ENCODE data around the gene ING3.

ING3 gene

GRCh38 chr7:120949393-120949911 is 1.1 kb upstream of the ING3 start:
- H3K9me3 ChIP-seq (ENCODE audit: control insufficient read depth in 5 of 5, low read length in 5 of 5) = no peaks in the 10 kb centered on the region
- H3K4me3 ChIP-seq (ENCODE audit: low read depth in 1 of 5, low read length in 5 of 5) = peak overlapping the region; percentile 65 to 98 (median 87)
- peaks cover 7 to 20% (median 16%) of the 10 kb centered on the region in 5 donors for H3K4me1 ChIP-seq (ENCODE audit: control insufficient read depth in 5 of 5, insufficient read depth in 5 of 5, low read length in 5 of 5)
- H3K9ac ChIP-seq (ENCODE audit: low read length in 5 of 5) = peak overlapping the region in 1 of 5 donors; percentile 89
- peaks cover 0 to 4% (median 0%) of the 10 kb centered on the region in 5 donors for H3K27me3 ChIP-seq (ENCODE audit: control insufficient read depth in 5 of 5, insufficient read depth in 4 of 5, low read length in 5 of 5)
- no peak overlapping the region for H3K27ac ChIP-seq (ENCODE audit: low read depth, low read length)
- H3K36me3 ChIP-seq (ENCODE audit: control insufficient read depth in 5 of 5, insufficient read depth in 5 of 5, low read length in 5 of 5) = peaks cover 0 to 3% (median 0%) of the 10 kb centered on the region in 5 donors

GRCh38 chr7:120949998-120950538 is 509 bp upstream of the ING3 start:
- Histone ChIP-seq H3K9ac (ENCODE audit: low read length in 5 of 5) (peak overlapping the region; percentile 30 to 89 (median 60)), H3K9me3 (ENCODE audit: control insufficient read depth in 5 of 5, low read length in 5 of 5) (no peaks in the 10 kb centered on the region), H3K27ac (ENCODE audit: low read depth, low read length) (peak overlapping the region; percentile 95), H3K4me3 (ENCODE audit: low read depth in 1 of 5, low read length in 5 of 5) (peak overlapping the region; percentile 65 to 98 (median 87)), H3K36me3 (ENCODE audit: control insufficient read depth in 5 of 5, insufficient read depth in 5 of 5, low read length in 5 of 5) (peaks cover 0 to 4% (median 3%) of the 10 kb centered on the region in 5 donors), H3K27me3 (ENCODE audit: control insufficient read depth in 5 of 5, insufficient read depth in 4 of 5, low read length in 5 of 5) (peaks cover 0 to 4% (median 0%) of the 10 kb centered on the region in 5 donors), H3K4me1 (ENCODE audit: control insufficient read depth in 5 of 5, insufficient read depth in 5 of 5, low read length in 5 of 5) (peaks cover 7 to 20% (median 16%) of the 10 kb centered on the region in 5 donors)

GRCh38 chr7:120951309-120951699 is 727 bp downstream of the ING3 start:
- Histone ChIP-seq H3K9ac (ENCODE audit: low read length in 5 of 5) (peak overlapping the region; percentile 60 to 89 (median 82)), H3K9me3 (ENCODE audit: control insufficient read depth in 5 of 5, low read length in 5 of 5) (no peaks in the 10 kb centered on the region), H3K36me3 (ENCODE audit: control insufficient read depth in 5 of 5, insufficient read depth in 5 of 5, low read length in 5 of 5) (peaks cover 9 to 16% (median 13%) of the 10 kb centered on the region in 5 donors), H3K4me3 (ENCODE audit: low read depth in 1 of 5, low read length in 5 of 5) (peak overlapping the region; percentile 85 to 99 (median 94)), H3K27ac (ENCODE audit: low read depth, low read length) (peak overlapping the region; percentile 95), H3K4me1 (ENCODE audit: control insufficient read depth in 5 of 5, insufficient read depth in 5 of 5, low read length in 5 of 5) (peaks cover 7 to 20% (median 16%) of the 10 kb centered on the region in 5 donors), H3K27me3 (ENCODE audit: control insufficient read depth in 5 of 5, insufficient read depth in 4 of 5, low read length in 5 of 5) (peaks cover 0 to 3% (median 0%) of the 10 kb centered on the region in 5 donors)

GRCh38 chr7:120951826-120952225 is 1.2 kb downstream of the ING3 start:
- Histone ChIP-seq H3K9ac (ENCODE audit: low read length in 5 of 5) (peak overlapping the region; percentile 60 to 89 (median 82)), H3K36me3 (ENCODE audit: control insufficient read depth in 5 of 5, insufficient read depth in 5 of 5, low read length in 5 of 5) (peaks cover 14 to 21% (median 15%) of the 10 kb centered on the region in 5 donors), H3K27ac (ENCODE audit: low read depth, low read length) (peak overlapping the region; percentile 95), H3K27me3 (ENCODE audit: control insufficient read depth in 5 of 5, insufficient read depth in 4 of 5, low read length in 5 of 5) (peaks cover 0 to 3% (median 0%) of the 10 kb centered on the region in 5 donors), H3K4me3 (ENCODE audit: low read depth in 1 of 5, low read length in 5 of 5) (peak overlapping the region in 4 of 5 donors; percentile 85 to 99 (median 96)), H3K4me1 (ENCODE audit: control insufficient read depth in 5 of 5, insufficient read depth in 5 of 5, low read length in 5 of 5) (peaks cover 7 to 20% (median 16%) of the 10 kb centered on the region in 5 donors), H3K9me3 (ENCODE audit: control insufficient read depth in 5 of 5, low read length in 5 of 5) (no peaks in the 10 kb centered on the region)

- H3K4me3 ChIP-seq (ENCODE audit: low read depth in 1 of 5, low read length in 5 of 5) = no peak overlapping the region
- H3K27ac ChIP-seq (ENCODE audit: low read depth, low read length) = no peak overlapping the region
- H3K9ac ChIP-seq (ENCODE audit: low read length in 5 of 5) = no peak overlapping the region
- H3K9me3 ChIP-seq (ENCODE audit: control insufficient read depth in 5 of 5, low read length in 5 of 5) = no peaks in the 10 kb centered on the region
- peaks cover 0 to 3% (median 0%) of the 10 kb centered on the region in 5 donors for H3K27me3 ChIP-seq (ENCODE audit: control insufficient read depth in 5 of 5, insufficient read depth in 4 of 5, low read length in 5 of 5)
- peaks cover 5 to 12% (median 11%) of the 10 kb centered on the region in 5 donors for H3K4me1 ChIP-seq (ENCODE audit: control insufficient read depth in 5 of 5, insufficient read depth in 5 of 5, low read length in 5 of 5)
- H3K36me3 ChIP-seq (ENCODE audit: control insufficient read depth in 5 of 5, insufficient read depth in 5 of 5, low read length in 5 of 5) = peaks cover 18 to 38% (median 25%) of the 10 kb centered on the region in 5 donors
These were observed 5.1 kb downstream of the ING3 start for GRCh38 chr7:120955577-120956149.

GRCh38 chr7:120959929-120960484 is 9.4 kb downstream of the ING3 start:
- Histone ChIP-seq H3K4me1 (ENCODE audit: control insufficient read depth in 5 of 5, insufficient read depth in 5 of 5, low read length in 5 of 5) (peaks cover 0 to 11% (median 0%) of the 10 kb centered on the region in 5 donors), H3K36me3 (ENCODE audit: control insufficient read depth in 5 of 5, insufficient read depth in 5 of 5, low read length in 5 of 5) (peaks cover 20 to 40% (median 28%) of the 10 kb centered on the region in 5 donors), H3K27ac (ENCODE audit: low read depth, low read length) (no peak overlapping the region), H3K27me3 (ENCODE audit: control insufficient read depth in 5 of 5, insufficient read depth in 4 of 5, low read length in 5 of 5) (no peaks in the 10 kb centered on the region), H3K9ac (ENCODE audit: low read length in 5 of 5) (no peak overlapping the region), H3K4me3 (ENCODE audit: low read depth in 1 of 5, low read length in 5 of 5) (no peak overlapping the region), H3K9me3 (ENCODE audit: control insufficient read depth in 5 of 5, low read length in 5 of 5) (no peaks in the 10 kb centered on the region)

- H3K9me3 ChIP-seq (ENCODE audit: control insufficient read depth in 5 of 5, low read length in 5 of 5) = no peaks in the 10 kb centered on the region
- no peak overlapping the region for H3K27ac ChIP-seq (ENCODE audit: low read depth, low read length)
- H3K4me1 ChIP-seq (ENCODE audit: control insufficient read depth in 5 of 5, insufficient read depth in 5 of 5, low read length in 5 of 5) = peaks cover 0 to 11% (median 0%) of the 10 kb centered on the region in 5 donors
- H3K36me3 ChIP-seq (ENCODE audit: control insufficient read depth in 5 of 5, insufficient read depth in 5 of 5, low read length in 5 of 5) = peaks cover 14 to 39% (median 32%) of the 10 kb centered on the region in 5 donors
- H3K9ac ChIP-seq (ENCODE audit: low read length in 5 of 5) = no peak overlapping the region
- H3K4me3 ChIP-seq (ENCODE audit: low read depth in 1 of 5, low read length in 5 of 5) = no peak overlapping the region
- H3K27me3 ChIP-seq (ENCODE audit: control insufficient read depth in 5 of 5, insufficient read depth in 4 of 5, low read length in 5 of 5) = no peaks in the 10 kb centered on the region
These were observed 10.1 kb downstream of the ING3 start for GRCh38 chr7:120960714-120961113.

GRCh38 chr7:120961638-120962173 is 11.1 kb downstream of the ING3 start:
- no peak overlapping the region for H3K9ac ChIP-seq (ENCODE audit: low read length in 5 of 5)
- peaks cover 14 to 38% (median 26%) of the 10 kb centered on the region in 5 donors for H3K36me3 ChIP-seq (ENCODE audit: control insufficient read depth in 5 of 5, insufficient read depth in 5 of 5, low read length in 5 of 5)
- no peaks in the 10 kb centered on the region for H3K27me3 ChIP-seq (ENCODE audit: control insufficient read depth in 5 of 5, insufficient read depth in 4 of 5, low read length in 5 of 5)
- H3K4me3 ChIP-seq (ENCODE audit: low read depth in 1 of 5, low read length in 5 of 5) = no peak overlapping the region
- no peak overlapping the region for H3K27ac ChIP-seq (ENCODE audit: low read depth, low read length)
- H3K9me3 ChIP-seq (ENCODE audit: control insufficient read depth in 5 of 5, low read length in 5 of 5) = no peaks in the 10 kb centered on the region
- peaks cover 0 to 11% (median 0%) of the 10 kb centered on the region in 5 donors for H3K4me1 ChIP-seq (ENCODE audit: control insufficient read depth in 5 of 5, insufficient read depth in 5 of 5, low read length in 5 of 5)

GRCh38 chr7:120964088-120964487 is 13.5 kb downstream of the ING3 start:
- H3K9me3 ChIP-seq (ENCODE audit: control insufficient read depth in 5 of 5, low read length in 5 of 5) = no peaks in the 10 kb centered on the region
- H3K4me1 ChIP-seq (ENCODE audit: control insufficient read depth in 5 of 5, insufficient read depth in 5 of 5, low read length in 5 of 5) = peaks cover 0 to 11% (median 0%) of the 10 kb centered on the region in 5 donors
- peaks cover 32 to 42% (median 41%) of the 10 kb centered on the region in 5 donors for H3K36me3 ChIP-seq (ENCODE audit: control insufficient read depth in 5 of 5, insufficient read depth in 5 of 5, low read length in 5 of 5)
- no peak overlapping the region for H3K4me3 ChIP-seq (ENCODE audit: low read depth in 1 of 5, low read length in 5 of 5)
- H3K27me3 ChIP-seq (ENCODE audit: control insufficient read depth in 5 of 5, insufficient read depth in 4 of 5, low read length in 5 of 5) = no peaks in the 10 kb centered on the region
- H3K27ac ChIP-seq (ENCODE audit: low read depth, low read length) = no peak overlapping the region
- H3K9ac ChIP-seq (ENCODE audit: low read length in 5 of 5) = no peak overlapping the region

Data from subcutaneous abdominal adipose tissue (tissue), 5 donors.